Hematopoietic multipotent progenitor cell (in vitro differentiated cells): Measurements from ENCODE around the gene ZDHHC14. TPM values are rescaled to one million over a fixed set of nuclear protein-coding genes. Genes with fewer than 3 reads are reported as not detected.

ENCODE experiments used
- DNase-seq, 3 donors: peaks; one replicate each; pipeline ENCODE4 v3.0.0-alpha.2; 2011 to 2015; ENCODE audit warnings: low read depth in 2 of 3, low spot score in 2 of 3
- total RNA-seq: library from RNA; depleted of rRNA; stranded (reverse); fragments of >200 nt; gene quantifications from one replicate; pipeline ENCODE4 v1.2.3, GENCODE V29; 2012

ZDHHC14 gene
- total RNA-seq, 1 donor: 5.9 TPM

- no peak for DNase-seq
Observed at GRCh38 chr6:157669323-157669722, 288.3 kb downstream of the ZDHHC14 start.

- no peak for DNase-seq
Observed at GRCh38 chr6:157669747-157670216, 288.8 kb downstream of the ZDHHC14 start.

- DNase-seq: peak in 1 of 3 donors; percentile 42
Observed at GRCh38 chr6:157670466-157671186, 289.6 kb downstream of the ZDHHC14 start.

GRCh38 chr6:157672726-157673412, 291.9 kb downstream of the ZDHHC14 start:
- no peak for DNase-seq

GRCh38 chr6:157673596-157673995, 292.6 kb downstream of the ZDHHC14 start:
- DNase-seq: no peak

- DNase-seq: no peak
Observed at GRCh38 chr6:157674061-157674460, 293.1 kb downstream of the ZDHHC14 start.

- DNase-seq: no peak
Observed at GRCh38 chr6:157675831-157676230, 294.8 kb downstream of the ZDHHC14 start.

- DNase-seq: no peak
Observed at GRCh38 chr6:157676241-157676640, 295.3 kb downstream of the ZDHHC14 start.

GRCh38 chr6:157677235-157677634, 296.2 kb downstream of the ZDHHC14 start:
- no peak for DNase-seq

GRCh38 chr6:157679605-157680580, 298.9 kb downstream of the ZDHHC14 start:
- DNase-seq: no peak

- no peak for DNase-seq
Observed at GRCh38 chr6:157681041-157681650, 300.2 kb downstream of the ZDHHC14 start.

- DNase-seq: no peak
Observed at GRCh38 chr6:157682856-157683481, 302.0 kb downstream of the ZDHHC14 start.

GRCh38 chr6:157683707-157684106, 302.7 kb downstream of the ZDHHC14 start:
- DNase-seq: no peak

GRCh38 chr6:157684620-157685299, 303.8 kb downstream of the ZDHHC14 start:
- DNase-seq: no peak

- no peak for DNase-seq
Observed at GRCh38 chr6:157685596-157686280, 304.7 kb downstream of the ZDHHC14 start.

- no peak for DNase-seq
Observed at GRCh38 chr6:157688275-157688959, 307.4 kb downstream of the ZDHHC14 start.

GRCh38 chr6:157688960-157689599, 308.1 kb downstream of the ZDHHC14 start:
- DNase-seq: no peak

GRCh38 chr6:157689875-157690274, 308.9 kb downstream of the ZDHHC14 start:
- DNase-seq: no peak
